ENCODE data around the gene LHX1.

LHX1 gene

DNA sequence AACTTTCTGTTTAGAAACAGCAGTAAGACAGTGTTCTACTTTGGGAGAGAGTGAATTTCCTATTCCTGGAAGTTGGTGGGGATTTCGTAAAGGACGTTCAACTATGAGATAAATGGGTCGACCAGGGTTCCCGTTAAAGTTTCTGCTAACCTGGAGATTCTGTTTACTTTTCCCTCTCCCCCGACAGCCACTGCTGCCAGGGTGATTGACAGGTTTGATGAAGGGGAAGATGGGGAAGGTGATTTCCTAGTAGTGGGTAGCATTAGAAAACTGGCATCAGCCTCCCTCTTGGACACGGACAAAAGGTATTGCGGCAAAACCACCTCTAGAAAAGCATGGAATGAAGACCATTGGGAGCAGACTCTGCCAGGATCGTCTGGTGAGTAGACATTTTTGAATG lies 12.8 kb downstream of the LHX1 start:
- H3K9me3 Mint-ChIP-seq: no peaks in the 10 kb centered on the region
- peaks cover 63% of the 10 kb centered on the region for H3K36me3 Mint-ChIP-seq (ENCODE audit: low read depth)
- H3K27me3 Mint-ChIP-seq: peaks cover 30% of the 10 kb centered on the region
- H3K4me3 Mint-ChIP-seq: peak overlapping the region; percentile 98
- H3K27ac Mint-ChIP-seq: peak overlapping the region; percentile 99
- peaks cover 58% of the 10 kb centered on the region for H3K4me1 Mint-ChIP-seq (ENCODE audit: low read depth)
- no peak for DNase-seq

DNA sequence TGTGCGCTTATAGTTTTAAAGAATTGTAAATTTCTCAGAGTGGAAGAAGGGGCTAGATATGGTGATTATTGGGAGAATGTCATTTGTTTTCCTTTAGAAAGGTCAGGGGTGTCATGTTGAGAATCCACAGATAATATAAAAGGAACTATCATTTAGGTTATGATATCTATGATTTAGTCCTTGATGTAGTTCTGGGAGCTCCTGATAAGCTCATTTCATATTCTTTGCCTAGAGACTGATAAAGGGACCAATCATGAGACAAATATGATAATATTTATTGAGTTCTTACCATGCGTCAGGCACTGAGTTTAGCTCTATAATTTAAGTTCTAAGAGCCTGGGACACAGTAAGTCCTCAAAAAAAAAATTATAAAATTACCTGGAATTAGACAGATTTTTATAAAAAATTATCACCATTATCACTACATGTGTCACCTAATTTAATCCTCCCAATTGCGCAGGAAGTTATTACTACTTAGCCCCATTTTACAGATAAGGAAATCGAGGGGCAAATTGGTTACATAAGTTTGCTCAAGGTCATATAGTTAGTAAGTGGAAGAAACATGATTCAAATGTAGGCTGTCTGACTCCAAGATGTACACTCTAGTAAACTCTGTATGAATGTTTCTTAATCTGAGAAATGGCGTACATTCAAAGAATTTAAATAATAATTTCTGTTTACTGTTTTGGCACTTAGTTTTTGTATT lies 14.0 kb downstream of the LHX1 start:
- H3K27ac Mint-ChIP-seq: no peak overlapping the region
- no peak for DNase-seq
- peaks cover 61% of the 10 kb centered on the region for H3K4me1 Mint-ChIP-seq (ENCODE audit: low read depth)
- peaks cover 18% of the 10 kb centered on the region for H3K27me3 Mint-ChIP-seq
- no peaks in the 10 kb centered on the region for H3K9me3 Mint-ChIP-seq
- H3K36me3 Mint-ChIP-seq (ENCODE audit: low read depth): peaks cover 75% of the 10 kb centered on the region
- peak overlapping the region; percentile 98 for H3K4me3 Mint-ChIP-seq

DNA sequence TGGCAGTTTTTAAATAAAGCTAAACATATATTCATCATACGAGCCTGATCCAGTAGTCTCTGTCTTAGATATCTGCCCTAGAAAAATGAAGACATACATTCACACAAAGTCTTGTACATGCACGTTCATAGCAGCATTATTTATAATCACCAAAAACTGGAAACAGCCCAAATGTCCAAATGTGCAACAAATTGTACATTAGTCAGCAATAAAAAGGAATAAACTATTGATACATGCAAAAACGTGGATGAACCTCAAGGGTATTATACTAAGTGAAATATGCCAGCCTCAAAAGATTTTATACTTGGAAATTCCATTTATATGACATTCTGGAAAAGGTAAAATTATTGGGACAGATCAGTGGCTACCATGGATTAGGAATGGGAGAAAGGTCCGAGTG lies 34.2 kb downstream of the LHX1 start:
- DNase-seq: no peak
- Mint-ChIP-seq H3K4me1 (ENCODE audit: low read depth) (peaks cover 75% of the 10 kb centered on the region), H3K9me3 (no peaks in the 10 kb centered on the region), H3K27me3 (no peaks in the 10 kb centered on the region), H3K27ac (no peak overlapping the region), H3K36me3 (ENCODE audit: low read depth) (peaks cover 78% of the 10 kb centered on the region), H3K4me3 (no peak overlapping the region)

DNA sequence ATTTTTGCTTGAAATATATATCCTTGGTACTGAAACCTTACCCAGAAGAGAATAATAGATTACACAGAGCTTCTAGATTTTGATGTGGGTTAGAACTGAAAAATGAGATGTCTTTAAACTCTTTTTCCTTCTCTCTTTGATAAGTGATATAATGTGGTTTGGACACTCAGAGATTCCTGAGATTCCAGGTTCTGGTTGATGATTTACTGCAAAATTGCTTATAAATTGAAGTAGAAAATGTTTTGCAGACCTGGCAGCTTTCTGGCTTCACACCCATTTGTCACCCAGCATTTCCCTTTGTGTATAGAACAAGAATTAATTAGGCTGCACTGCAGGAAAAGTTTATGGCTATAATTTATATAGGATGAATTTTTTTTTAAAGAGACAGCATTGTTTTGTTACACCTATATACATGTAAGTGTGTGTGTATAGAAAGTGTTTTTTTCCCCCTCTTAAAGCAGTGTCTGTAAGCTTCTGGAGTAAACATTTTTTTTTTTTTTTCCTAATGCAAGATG lies 35.0 kb downstream of the LHX1 start:
- Mint-ChIP-seq H3K4me1 (ENCODE audit: low read depth) (peaks cover 73% of the 10 kb centered on the region), H3K27ac (no peak overlapping the region), H3K36me3 (ENCODE audit: low read depth) (peaks cover 74% of the 10 kb centered on the region), H3K9me3 (no peaks in the 10 kb centered on the region), H3K4me3 (no peak overlapping the region), H3K27me3 (no peaks in the 10 kb centered on the region)
- DNase-seq: no peak

DNA sequence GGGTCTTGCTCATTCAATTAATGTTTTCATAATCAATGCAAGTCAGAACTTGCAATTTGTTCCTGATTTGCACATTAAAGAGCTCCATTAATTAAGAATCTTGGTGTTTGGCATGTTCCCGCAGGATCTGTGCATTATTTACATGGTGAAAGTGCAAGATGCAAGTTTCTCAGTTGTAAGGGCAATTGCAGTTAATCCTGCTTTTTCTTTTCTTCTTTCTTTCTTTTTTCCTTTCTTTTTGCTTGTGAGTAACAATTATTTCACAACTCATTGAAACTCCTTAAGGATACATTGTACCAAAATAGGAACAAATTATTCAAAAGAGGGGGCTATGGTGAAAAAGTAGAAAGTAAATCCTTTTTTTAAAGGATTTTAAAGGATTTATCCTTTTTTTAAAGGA lies 35.6 kb downstream of the LHX1 start:
- Mint-ChIP-seq H3K27me3 (no peaks in the 10 kb centered on the region), H3K4me1 (ENCODE audit: low read depth) (peaks cover 72% of the 10 kb centered on the region), H3K36me3 (ENCODE audit: low read depth) (peaks cover 73% of the 10 kb centered on the region), H3K4me3 (no peak overlapping the region), H3K27ac (no peak overlapping the region), H3K9me3 (no peaks in the 10 kb centered on the region)
- no peak for DNase-seq

DNA sequence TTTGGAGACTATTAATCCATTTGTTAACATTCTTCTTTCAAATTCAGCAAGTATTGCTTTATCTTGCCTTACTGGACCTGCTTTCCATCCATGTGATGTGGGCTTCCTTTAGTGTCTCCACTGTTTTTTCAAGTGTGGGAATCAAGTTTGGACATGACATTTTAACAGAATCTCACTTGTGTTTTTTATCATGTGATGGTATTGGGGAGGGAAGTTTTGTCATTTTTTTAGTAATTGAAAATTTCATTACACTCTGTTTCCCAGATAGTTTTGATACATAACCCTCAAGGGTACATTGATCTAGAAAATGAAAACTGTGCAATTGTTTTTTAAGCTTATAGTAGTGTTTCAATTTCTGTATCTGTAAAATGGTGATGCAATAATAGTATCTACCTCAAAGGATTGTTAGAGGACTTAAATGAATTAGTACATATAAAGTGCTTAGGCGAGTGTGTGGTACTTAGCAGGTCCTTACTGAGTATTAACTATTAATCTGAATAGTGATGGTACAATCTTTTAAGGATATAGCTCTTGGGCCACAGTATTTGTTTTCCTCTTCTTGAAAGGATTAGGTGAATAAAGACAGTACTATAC lies 38.7 kb downstream of the LHX1 start:
- Mint-ChIP-seq H3K36me3 (ENCODE audit: low read depth) (peaks cover 65% of the 10 kb centered on the region), H3K9me3 (no peaks in the 10 kb centered on the region), H3K4me1 (ENCODE audit: low read depth) (peaks cover 66% of the 10 kb centered on the region), H3K4me3 (no peak overlapping the region), H3K27ac (no peak overlapping the region), H3K27me3 (no peaks in the 10 kb centered on the region)
- no peak for DNase-seq

DNA sequence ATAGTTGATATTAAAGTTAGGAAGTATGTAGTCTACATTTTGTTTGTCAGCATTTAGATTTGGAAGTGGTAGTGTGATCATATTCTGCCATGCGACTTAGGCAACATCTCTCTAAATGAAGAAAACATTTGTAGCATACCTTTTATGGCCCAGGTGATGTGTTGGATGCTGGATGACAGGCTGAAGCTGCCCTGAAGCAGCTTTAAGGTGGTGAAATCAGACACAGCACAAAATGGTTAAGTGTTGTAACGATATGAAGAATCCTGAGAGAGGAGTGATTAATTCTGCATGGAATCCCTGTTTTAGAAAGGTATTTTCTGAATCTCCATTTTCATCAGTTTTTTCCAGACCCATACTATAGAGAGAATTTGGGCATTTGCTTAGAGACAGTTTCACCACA lies 39.8 kb downstream of the LHX1 start:
- Mint-ChIP-seq H3K4me3 (no peak overlapping the region), H3K27ac (no peak overlapping the region), H3K4me1 (ENCODE audit: low read depth) (peaks cover 61% of the 10 kb centered on the region), H3K9me3 (no peaks in the 10 kb centered on the region), H3K27me3 (no peaks in the 10 kb centered on the region), H3K36me3 (ENCODE audit: low read depth) (peaks cover 66% of the 10 kb centered on the region)
- no peak for DNase-seq

DNA sequence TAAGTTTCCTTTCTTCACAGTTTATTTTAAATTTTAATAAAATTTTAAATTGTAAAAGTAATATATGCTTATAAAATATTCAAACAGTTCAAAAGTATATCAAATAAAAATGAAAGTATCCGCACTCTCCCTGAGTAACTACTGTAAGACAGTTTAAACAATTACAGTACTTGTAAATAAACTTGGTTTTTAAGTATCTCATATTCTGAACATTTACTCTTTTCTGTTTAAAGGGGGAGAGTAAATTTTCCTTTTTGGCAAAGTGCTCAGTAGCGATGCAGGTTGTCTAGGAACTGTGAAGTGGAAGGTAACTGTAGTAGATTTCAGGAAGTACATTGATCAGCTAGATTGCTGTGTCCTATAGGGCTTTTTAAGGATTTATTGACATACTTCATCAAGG lies 40.3 kb downstream of the LHX1 start:
- no peak overlapping the region for H3K27ac Mint-ChIP-seq
- no peak for DNase-seq
- H3K4me1 Mint-ChIP-seq (ENCODE audit: low read depth): peaks cover 57% of the 10 kb centered on the region
- no peak overlapping the region for H3K4me3 Mint-ChIP-seq
- no peaks in the 10 kb centered on the region for H3K9me3 Mint-ChIP-seq
- H3K27me3 Mint-ChIP-seq: no peaks in the 10 kb centered on the region
- H3K36me3 Mint-ChIP-seq (ENCODE audit: low read depth): peaks cover 66% of the 10 kb centered on the region

DNA sequence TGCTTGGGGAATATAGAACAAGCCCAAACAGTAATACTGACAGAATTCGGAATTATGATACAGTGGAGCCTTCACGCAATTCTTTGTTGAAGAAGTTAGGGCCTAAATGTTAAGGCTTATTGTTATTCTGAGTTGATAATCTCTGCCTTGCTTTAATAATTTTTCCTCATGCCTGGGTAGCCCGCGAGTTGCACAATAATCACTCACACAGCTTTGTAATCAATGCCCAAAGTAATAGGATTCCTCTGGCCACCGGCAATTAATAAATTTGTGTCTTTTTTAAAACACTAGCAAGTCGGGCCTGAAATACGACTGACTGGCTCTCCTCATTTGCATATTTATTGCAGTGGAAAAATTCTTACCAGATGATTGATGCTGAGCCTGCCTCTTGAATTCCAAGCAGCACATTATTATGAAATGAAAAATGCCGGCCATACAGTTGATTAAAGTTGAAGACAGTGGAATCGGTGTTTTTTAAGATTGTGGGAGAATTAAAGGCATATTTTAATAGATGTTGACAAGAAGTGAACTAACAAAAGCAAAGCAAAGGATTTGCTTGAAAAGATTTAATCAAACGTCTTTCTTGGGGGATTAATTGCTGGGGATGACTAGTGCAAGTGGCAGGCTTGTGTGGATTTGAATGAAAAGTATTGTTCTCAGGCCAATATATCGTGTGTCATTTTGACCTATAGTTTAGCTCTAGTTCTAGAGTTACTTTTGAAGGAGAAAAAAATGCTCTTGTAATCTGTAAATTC lies 41.7 kb downstream of the LHX1 start:
- H3K9me3 Mint-ChIP-seq: no peaks in the 10 kb centered on the region
- H3K27me3 Mint-ChIP-seq: no peaks in the 10 kb centered on the region
- DNase-seq: no peak
- H3K4me1 Mint-ChIP-seq (ENCODE audit: low read depth): peaks cover 48% of the 10 kb centered on the region
- peaks cover 70% of the 10 kb centered on the region for H3K36me3 Mint-ChIP-seq (ENCODE audit: low read depth)
- H3K4me3 Mint-ChIP-seq: no peak overlapping the region
- H3K27ac Mint-ChIP-seq: no peak overlapping the region

DNA sequence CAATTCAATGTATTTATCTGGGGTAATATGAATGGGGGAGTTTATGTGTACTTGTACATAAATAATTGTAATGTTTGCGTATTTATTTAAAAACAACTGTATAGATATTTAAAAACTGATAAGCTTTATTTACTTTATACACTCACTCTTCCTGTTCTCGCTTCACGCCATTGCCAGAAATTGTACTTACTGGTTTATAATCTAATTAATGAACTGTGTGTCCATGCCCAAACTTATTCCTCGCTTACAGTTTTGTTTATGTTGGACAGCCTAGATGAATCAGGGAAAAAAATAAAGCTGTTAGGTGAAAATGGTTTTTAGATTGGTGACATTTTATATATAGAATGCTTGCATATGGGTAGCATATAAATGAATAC lies 42.3 kb downstream of the LHX1 start:
- Mint-ChIP-seq H3K36me3 (ENCODE audit: low read depth) (peaks cover 74% of the 10 kb centered on the region), H3K4me3 (no peak overlapping the region), H3K9me3 (no peaks in the 10 kb centered on the region), H3K4me1 (ENCODE audit: low read depth) (peaks cover 47% of the 10 kb centered on the region), H3K27me3 (no peaks in the 10 kb centered on the region), H3K27ac (no peak overlapping the region)
- no peak for DNase-seq

DNA sequence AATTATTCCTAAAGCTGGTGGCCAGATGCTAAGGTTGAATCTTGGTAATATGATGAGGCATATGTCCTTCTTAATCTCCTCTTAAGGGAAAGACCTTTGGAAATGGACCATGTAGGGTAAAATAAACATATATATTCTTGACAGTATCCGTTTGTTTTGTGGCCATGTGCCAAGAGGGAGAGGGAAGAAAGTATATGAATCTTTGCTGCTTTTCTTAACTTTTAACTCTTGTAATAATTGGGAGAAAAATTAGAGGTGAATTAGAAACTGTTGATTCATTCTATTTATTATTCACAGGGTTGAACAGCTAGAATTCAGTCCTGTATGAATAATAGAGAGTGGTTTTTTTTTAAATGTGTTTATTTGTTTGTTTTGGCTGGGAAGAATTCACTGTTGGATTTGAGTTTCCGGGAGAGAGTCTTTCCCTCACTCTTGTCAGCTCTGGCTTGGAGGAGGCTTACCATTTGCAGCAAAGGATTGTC lies 43.0 kb downstream of the LHX1 start:
- Mint-ChIP-seq H3K4me1 (ENCODE audit: low read depth) (peaks cover 39% of the 10 kb centered on the region), H3K27ac (no peak overlapping the region), H3K9me3 (no peaks in the 10 kb centered on the region), H3K27me3 (no peaks in the 10 kb centered on the region), H3K36me3 (ENCODE audit: low read depth) (peaks cover 71% of the 10 kb centered on the region), H3K4me3 (no peak overlapping the region)
- DNase-seq: no peak

DNA sequence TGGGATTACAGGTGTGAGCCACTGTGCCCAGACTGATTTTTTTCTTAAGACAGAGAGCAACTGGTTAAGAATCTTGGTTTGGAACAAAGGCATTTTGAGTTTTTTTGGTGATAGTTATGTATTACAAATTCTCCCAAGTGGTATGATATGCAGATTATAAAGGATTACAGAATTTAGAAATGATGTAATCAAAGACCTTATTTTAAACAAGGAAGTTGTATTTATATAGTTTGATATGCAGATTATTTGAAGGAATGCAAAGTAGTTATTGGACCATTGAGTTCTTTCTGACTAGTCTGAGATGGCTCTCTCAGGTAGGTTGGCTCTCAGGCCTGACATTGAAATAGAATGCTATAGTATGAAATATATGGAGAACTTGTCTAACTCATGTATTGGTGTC lies 46.3 kb downstream of the LHX1 start:
- Mint-ChIP-seq H3K4me3 (no peak overlapping the region), H3K9me3 (no peaks in the 10 kb centered on the region), H3K36me3 (ENCODE audit: low read depth) (peaks cover 81% of the 10 kb centered on the region), H3K27me3 (no peaks in the 10 kb centered on the region), H3K4me1 (ENCODE audit: low read depth) (peaks cover 16% of the 10 kb centered on the region), H3K27ac (no peak overlapping the region)
- no peak for DNase-seq

DNA sequence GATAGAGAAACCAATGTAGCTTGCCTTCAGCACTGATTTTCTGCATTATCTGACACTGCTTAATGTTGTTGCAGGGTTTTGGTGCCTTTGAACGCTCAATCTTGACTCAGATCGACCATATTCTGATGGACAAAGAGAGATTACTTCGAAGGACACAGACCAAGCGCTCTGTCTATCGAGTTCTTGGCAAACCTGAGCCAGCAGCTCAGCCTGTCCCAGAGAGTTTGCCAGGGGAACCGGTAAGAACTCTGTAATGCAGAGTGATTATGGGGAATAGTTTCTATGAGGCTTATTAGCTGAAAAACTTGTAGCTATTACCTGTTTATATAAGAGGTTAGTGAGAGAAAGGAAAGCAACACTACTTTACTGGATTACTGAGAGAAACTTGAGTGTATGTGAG lies 51.9 kb downstream of the LHX1 start:
- no peaks in the 10 kb centered on the region for H3K9me3 Mint-ChIP-seq
- no peak overlapping the region for H3K27ac Mint-ChIP-seq
- no peak for DNase-seq
- H3K4me1 Mint-ChIP-seq (ENCODE audit: low read depth): peaks cover 5% of the 10 kb centered on the region
- no peak overlapping the region for H3K4me3 Mint-ChIP-seq
- H3K36me3 Mint-ChIP-seq (ENCODE audit: low read depth): peaks cover 89% of the 10 kb centered on the region
- H3K27me3 Mint-ChIP-seq: no peaks in the 10 kb centered on the region

DNA sequence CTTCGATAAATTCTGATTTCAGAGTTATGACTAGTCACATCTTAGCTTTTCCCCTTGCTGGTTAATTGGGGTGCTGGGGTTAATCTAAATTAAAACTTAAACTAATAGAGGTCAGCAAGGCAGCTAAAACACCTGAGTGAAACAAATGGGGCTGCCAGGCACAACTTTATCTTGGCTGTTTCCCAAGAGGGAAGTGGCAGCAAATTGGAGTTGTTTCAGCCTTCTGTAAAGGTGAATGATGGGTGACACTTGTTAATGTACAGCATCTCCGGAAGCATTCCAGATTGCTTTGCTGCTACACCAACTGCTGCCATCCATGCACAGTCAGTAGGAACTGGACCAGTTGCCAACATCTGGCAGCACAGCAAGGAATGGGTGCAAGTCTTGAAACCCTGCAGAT lies 55.4 kb downstream of the LHX1 start:
- peaks cover 5% of the 10 kb centered on the region for H3K4me1 Mint-ChIP-seq (ENCODE audit: low read depth)
- peaks cover 91% of the 10 kb centered on the region for H3K36me3 Mint-ChIP-seq (ENCODE audit: low read depth)
- no peak overlapping the region for H3K27ac Mint-ChIP-seq
- no peak for DNase-seq
- H3K9me3 Mint-ChIP-seq: no peaks in the 10 kb centered on the region
- no peaks in the 10 kb centered on the region for H3K27me3 Mint-ChIP-seq
- H3K4me3 Mint-ChIP-seq: no peak overlapping the region

DNA sequence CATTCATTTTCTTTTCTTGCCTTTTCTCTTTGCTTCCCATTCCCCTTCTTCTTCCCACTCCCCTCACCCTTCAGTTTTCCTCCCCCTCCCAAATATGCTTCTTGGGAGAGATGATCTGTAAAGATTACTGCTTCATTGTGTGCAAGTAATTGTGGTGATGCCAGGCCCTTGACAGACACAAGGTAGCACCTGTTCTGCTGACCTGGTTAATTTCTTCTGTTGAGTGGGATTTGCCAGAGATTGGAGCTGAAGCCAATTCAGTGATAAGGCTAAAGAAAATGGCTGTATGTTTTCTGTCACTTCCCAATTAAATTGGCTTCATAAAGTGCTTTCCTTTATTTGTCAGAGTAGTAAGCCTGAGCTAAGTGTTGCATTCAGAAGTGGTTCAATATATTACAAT lies 56.0 kb downstream of the LHX1 start:
- Mint-ChIP-seq H3K27ac (no peak overlapping the region), H3K4me1 (ENCODE audit: low read depth) (peaks cover 5% of the 10 kb centered on the region)

More for the DNA sequence above, 56.0 kb downstream of the LHX1 start:
- peaks cover 92% of the 10 kb centered on the region for H3K36me3 Mint-ChIP-seq (ENCODE audit: low read depth)
- no peaks in the 10 kb centered on the region for H3K9me3 Mint-ChIP-seq
- no peak overlapping the region for H3K4me3 Mint-ChIP-seq
- DNase-seq: no peak
- H3K27me3 Mint-ChIP-seq: no peaks in the 10 kb centered on the region
